B cell (primary cell): ENCODE data around the gene NAA10. TPM values are rescaled to one million over a fixed set of nuclear protein-coding genes. Genes with fewer than 3 reads are reported as not detected.

Experiments used
- ATAC-seq: fragments of 200-7000 bp; cut with Tn5 transposase; one replicate; pipeline ENCODE4 v1.10.0; 2021; ENCODE audit warnings: low read depth, mild to moderate bottlenecking, moderate number of reproducible peaks, moderate library complexity
- CTCF ChIA-PET: fragments of 350-600 bp; sonication (Branson Sonifier 250); formaldehyde crosslinking; loops from one replicate; lab custom pipeline; 2021; ENCODE audit warnings: antibody characterized with exemption, inconsistent platforms; lab: Charles Lee
- POLR2A ChIA-PET: fragments of 350-600 bp; sonication (Branson Sonifier 250); formaldehyde crosslinking; loops from one replicate; lab custom pipeline; 2021; ENCODE audit warnings: antibody characterized with exemption; lab: Charles Lee
- DNase-seq: peaks from one replicate; pipeline ENCODE4 v3.0.0; 2013
- H2AFZ ChIP-seq: 2 replicates; pipeline ENCODE4 v1.6.1; 2012; ENCODE audit warnings: mild to moderate bottlenecking, low read depth, low read length; ENCODE audit not compliant: insufficient read depth, poor library complexity, severe bottlenecking
- H3K27ac ChIP-seq, 2 donors: 1 replicate in 1 of 2; 2 replicates in 1 of 2; pipeline ENCODE4 v1.5.1; 2012 to 2013; ENCODE audit warnings: low read length in 2 of 2, mild to moderate bottlenecking in 2 of 2, moderate library complexity in 1 of 2
- H3K27me3 ChIP-seq, 4 experiments: fragments of 200-600 bp in 1 of 4; sonication (generic) in 1 of 4; replicated peaks in 1 of 4; 1 replicate in 2 of 4; 2 replicates in 2 of 4; pipeline versions ENCODE4 v1.6.1 to v1.7.0; 2013 to 2016; ENCODE audit warnings: low read length in 3 of 4, mild to moderate bottlenecking in 2 of 4, mixed read lengths in 1 of 4, moderate library complexity in 1 of 4; ENCODE audit not compliant: insufficient read depth in 4 of 4, control insufficient read depth in 3 of 4; ENCODE audit errors: control extremely low read depth in 1 of 4
- H3K36me3 ChIP-seq, 2 experiments: replicated peaks in 1 of 2; 1 replicate in 1 of 2; 2 replicates in 1 of 2; pipeline versions ENCODE4 v1.6.1 to v1.7.1; 2013; ENCODE audit warnings: low read length in 1 of 2; ENCODE audit not compliant: insufficient read depth in 2 of 2, control insufficient read depth in 1 of 2; ENCODE audit errors: control extremely low read depth in 1 of 2, extremely low read depth in 1 of 2
- H3K4me1 ChIP-seq, 2 donors: fragments of 200-600 bp in 1 of 2; sonication (generic) in 1 of 2; 1 replicate in 1 of 2; 2 replicates in 1 of 2; pipeline versions ENCODE4 v1.5.1 to v1.6.1; 2013 to 2017; ENCODE audit warnings: low read length in 2 of 2; ENCODE audit not compliant: control insufficient read depth in 2 of 2, insufficient read depth in 2 of 2
- H3K4me2 ChIP-seq: replicated peaks from 2 replicates; pipeline ENCODE3; 2012; ENCODE audit warnings: mild to moderate bottlenecking, low read depth, low read length; ENCODE audit not compliant: poor library complexity, severe bottlenecking
- H3K4me3 ChIP-seq, 5 experiments: fragments of 200-600 bp in 1 of 5; sonication (generic) in 1 of 5; 1 replicate in 3 of 5; 2 replicates in 2 of 5; pipeline versions ENCODE4 v1.5.1 to v1.7.0; 2011 to 2016; ENCODE audit warnings: low read length in 4 of 5, mild to moderate bottlenecking in 4 of 5, low read depth in 2 of 5, control low read depth in 1 of 5, moderate library complexity in 1 of 5; ENCODE audit not compliant: insufficient read depth in 1 of 5; ENCODE audit errors: control extremely low read depth in 1 of 5, extremely low read depth in 1 of 5
- H3K79me2 ChIP-seq: fragments of 200-600 bp; sonication (generic); one replicate; pipeline ENCODE4 v1.6.0; 2016; ENCODE audit warnings: low read length; ENCODE audit not compliant: control insufficient read depth, insufficient read depth
- H3K9ac ChIP-seq: fragments of 200-600 bp; sonication (generic); 2 replicates; pipeline ENCODE4 v1.6.1; 2017; ENCODE audit warnings: mild to moderate bottlenecking, low read length, moderate library complexity
- H3K9me3 ChIP-seq, 3 donors: one replicate each; pipeline versions ENCODE4 v1.6.1 to v1.7.1; 2013; ENCODE audit warnings: low read length in 2 of 3; ENCODE audit not compliant: control insufficient read depth in 2 of 3, insufficient read depth in 1 of 3; ENCODE audit errors: control extremely low read depth in 1 of 3
- H4K20me1 ChIP-seq: 2 replicates; pipeline ENCODE4 v1.6.0; 2012; ENCODE audit warnings: mild to moderate bottlenecking, low read length; ENCODE audit not compliant: insufficient read depth, control insufficient read depth, poor library complexity, severe bottlenecking
- H3K27ac Mint-ChIP-seq: one replicate; pipeline ENCODE4 v1.8.0; 2021; ENCODE audit warnings: mixed read lengths
- H3K27me3 Mint-ChIP-seq: one replicate; pipeline ENCODE4 v1.8.0; 2021; ENCODE audit warnings: mixed read lengths
- H3K4me1 Mint-ChIP-seq: one replicate; pipeline ENCODE4 v1.8.0; 2021; ENCODE audit warnings: mixed read lengths
- H3K4me3 Mint-ChIP-seq: one replicate; pipeline ENCODE4 v1.8.0; 2021; ENCODE audit warnings: mixed read lengths
- H3K9me3 Mint-ChIP-seq: one replicate; pipeline ENCODE4 v1.8.0; 2022; ENCODE audit warnings: mixed read lengths; ENCODE audit not compliant: insufficient read depth
- CTCF ChIP-seq: fragments of 200-600 bp; IDR thresholded peaks from one replicate; pipeline ENCODE4 v1.8.0; 2022; ENCODE audit warnings: antibody characterized with exemption, mild to moderate bottlenecking
- EZH2 ChIP-seq: IDR thresholded peaks from 2 replicates; pipeline ENCODE4 v1.6.1; 2012; ENCODE audit warnings: borderline replicate concordance, low read depth, mild to moderate bottlenecking, moderate library complexity, low read length; ENCODE audit not compliant: insufficient read depth, poor library complexity, severe bottlenecking
- WGBS: methylation state at CpG from one replicate; pipeline ENCODE4 v1.1.5; 2013; ENCODE audit warnings: missing lambda C conversion rate; ENCODE audit not compliant: insufficient coverage; 5-methylcytosine and 5-hydroxymethylcytosine counted together
- intact Hi-C: fragments of 100-400 bp; cut with micrococcal nuclease; formaldehyde crosslinking; loops from one replicate; pipeline ENCODE4 v1.10.0; 2022
- polyA plus RNA-seq: library from polyadenylated mRNA; depleted of rRNA; stranded (reverse); fragments of >200 nt; gene quantifications from 2 replicates; pipeline ENCODE4 v1.2.3, GENCODE V29; 2012
- total RNA-seq, 2 donors: library from RNA; stranded (reverse); fragments of 120-200 nt in 1 of 2; gene quantifications; 1 replicate in 1 of 2; 2 replicates in 1 of 2; pipeline versions ENCODE4 v1.2.3 to v1.2.4, GENCODE V29; 2013 to 2022

Gene NAA10
- total and polyA plus RNA-seq, 2 donors (not counting 1 experiment from before 2014, with no cell fraction given), result 78.3 to 102 TPM

- no peak for DNase-seq
- Histone ChIP-seq H3K27me3 (no peaks in the 10 kb centered on the region), H3K4me1 (peaks cover 0 to 4% of the 10 kb centered on the region in 2 donors), H3K27ac (no peak overlapping the region), H3K9ac (no peak overlapping the region), H3K4me3 (no peak overlapping the region), H3K4me2 (no peak overlapping the region), H3K36me3 (peaks cover 0 to 66% of the 10 kb centered on the region in 2 experiments), H3K79me2 (no peaks in the 10 kb centered on the region), H3K9me3 (no peaks in the 10 kb centered on the region), H2AFZ (no peak overlapping the region), H4K20me1 (no peaks in the 10 kb centered on the region)
- ChIA-PET CTCF (interaction anchor here (0.6 kb wide), 1 partner anchor 10 kb away, joined by 3 read pairs; no protein-coding TSS in a partner anchor), POLR2A (no interaction called here)
- Mint-ChIP-seq H3K27me3 (no peaks in the 10 kb centered on the region), H3K9me3 (no peaks in the 10 kb centered on the region), H3K27ac (peak overlapping the region; percentile 59), H3K4me3 (no peak overlapping the region), H3K4me1 (peaks cover 2% of the 10 kb centered on the region)
- ATAC-seq, result no peak
- intact Hi-C loops, result no loop called here
- TF ChIP-seq CTCF (no peak), EZH2 (no peak)
- WGBS, result 98% methylated on average over 30 of the region's 44 CpGs
Observed at GRCh38 chrX:153954558-153955227, 19.9 kb upstream of the NAA10 start.

- TF ChIP-seq CTCF (no peak), EZH2 (no peak)
- H3K27me3 Mint-ChIP-seq, result no peaks in the 10 kb centered on the region
- no peak overlapping the region for H3K27ac ChIP-seq
- H3K27me3 ChIP-seq, result no peaks in the 10 kb centered on the region
- no peak for ATAC-seq
- H3K4me1 Mint-ChIP-seq, result peaks cover 2% of the 10 kb centered on the region
- H3K27ac Mint-ChIP-seq, result peak overlapping the region; percentile 59
- no peak overlapping the region for H3K9ac ChIP-seq
- ChIA-PET CTCF (interaction anchor here (15.4 kb wide), 1 partner anchor 28 kb away, joined by 325 read pairs; the partner anchor contains the start of gene ARHGAP4), POLR2A (no interaction called here)
- intact Hi-C loops, result no loop called here
- H3K36me3 ChIP-seq, result peaks cover 0 to 64% of the 10 kb centered on the region in 2 experiments
- H3K4me3 ChIP-seq, result no peak overlapping the region
- H4K20me1 ChIP-seq, result no peaks in the 10 kb centered on the region
- DNase-seq, result no peak
- H2AFZ ChIP-seq, result no peak overlapping the region
- H3K9me3 Mint-ChIP-seq, result no peaks in the 10 kb centered on the region
- no peaks in the 10 kb centered on the region for H3K79me2 ChIP-seq
- WGBS, result 91% methylated on average over 12 of the region's 33 CpGs
- no peaks in the 10 kb centered on the region for H3K9me3 ChIP-seq
- no peak overlapping the region for H3K4me3 Mint-ChIP-seq
- peaks cover 0 to 4% of the 10 kb centered on the region in 2 donors for H3K4me1 ChIP-seq
- no peak overlapping the region for H3K4me2 ChIP-seq
Observed at GRCh38 chrX:153953892-153954557, 19.2 kb upstream of the NAA10 start.
